ENCODE results near the gene TWNK. TPM values are rescaled to one million over a fixed set of nuclear protein-coding genes. Genes with fewer than 3 reads are reported as not detected.

The TWNK gene
- total RNA-seq, 4 donors from 2014 or later, result 7.6 to 9.0 (median 8.1) TPM

DNA sequence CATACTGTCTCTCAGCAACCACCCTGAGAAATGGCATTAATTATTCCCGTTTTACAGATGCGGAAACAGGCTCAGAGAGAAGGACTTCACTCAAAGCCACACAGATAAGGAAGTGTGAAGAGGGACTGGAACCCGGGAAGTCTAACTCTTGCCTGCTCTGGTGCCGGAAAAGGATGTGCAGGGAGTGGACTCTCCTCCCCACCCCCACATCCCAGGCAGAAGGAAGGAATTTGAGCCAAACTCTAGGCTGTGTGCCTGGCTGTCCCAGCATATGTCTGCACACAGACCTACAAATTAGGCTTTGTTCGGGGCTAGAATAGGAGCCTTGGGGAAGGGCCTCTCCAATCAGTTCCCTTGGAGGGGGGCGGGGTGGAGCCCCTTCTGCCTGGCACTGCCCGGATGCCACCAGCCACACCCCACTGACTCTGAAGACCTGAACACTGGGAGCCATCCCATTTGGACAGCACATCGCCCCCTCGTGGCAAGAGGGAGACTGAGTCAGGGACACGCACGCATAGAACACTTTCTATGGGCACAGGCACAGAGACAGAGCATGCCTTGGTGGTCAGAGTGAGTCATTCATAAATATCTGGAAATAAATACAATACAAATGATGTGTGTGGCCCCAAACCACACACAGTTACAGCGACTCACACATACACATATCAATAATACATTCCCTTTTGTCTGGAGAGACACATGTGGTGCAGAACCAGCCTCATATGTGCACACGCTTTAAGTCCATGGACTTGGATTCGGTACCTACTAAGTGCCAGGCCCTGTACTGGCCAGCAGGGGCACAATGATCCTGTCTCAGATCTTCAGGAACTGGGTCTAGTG is 25.4 kb downstream of the TWNK start:
- Histone ChIP-seq H3K27me3 (peaks cover 6% of the 10 kb centered on the region), H3K27ac (no peak overlapping the region), H3K4me3 (no peak overlapping the region), H3K36me3 (no peaks in the 10 kb centered on the region), H3K9me3 (no peaks in the 10 kb centered on the region), H3K4me1 (peaks cover 34% of the 10 kb centered on the region)
- 17% methylated on average over 14 of the region's 14 CpGs for WGBS
- DNase-seq (ENCODE audit: low spot score in 2 of 2), result peak; percentile 92 to 94
- TF ChIP-seq, protein P1, sequence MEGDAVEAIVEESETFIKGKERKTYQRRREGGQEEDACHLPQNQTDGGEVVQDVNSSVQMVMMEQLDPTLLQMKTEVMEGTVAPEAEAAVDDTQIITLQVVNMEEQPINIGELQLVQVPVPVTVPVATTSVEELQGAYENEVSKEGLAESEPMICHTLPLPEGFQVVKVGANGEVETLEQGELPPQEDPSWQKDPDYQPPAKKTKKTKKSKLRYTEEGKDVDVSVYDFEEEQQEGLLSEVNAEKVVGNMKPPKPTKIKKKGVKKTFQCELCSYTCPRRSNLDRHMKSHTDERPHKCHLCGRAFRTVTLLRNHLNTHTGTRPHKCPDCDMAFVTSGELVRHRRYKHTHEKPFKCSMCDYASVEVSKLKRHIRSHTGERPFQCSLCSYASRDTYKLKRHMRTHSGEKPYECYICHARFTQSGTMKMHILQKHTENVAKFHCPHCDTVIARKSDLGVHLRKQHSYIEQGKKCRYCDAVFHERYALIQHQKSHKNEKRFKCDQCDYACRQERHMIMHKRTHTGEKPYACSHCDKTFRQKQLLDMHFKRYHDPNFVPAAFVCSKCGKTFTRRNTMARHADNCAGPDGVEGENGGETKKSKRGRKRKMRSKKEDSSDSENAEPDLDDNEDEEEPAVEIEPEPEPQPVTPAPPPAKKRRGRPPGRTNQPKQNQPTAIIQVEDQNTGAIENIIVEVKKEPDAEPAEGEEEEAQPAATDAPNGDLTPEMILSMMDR (IDR thresholded peaks at IDR 0.05), result peak; percentile 57 to 83
- TF ChIP-seq EP300 (IDR thresholded peaks at IDR 0.05), result no peak

DNA sequence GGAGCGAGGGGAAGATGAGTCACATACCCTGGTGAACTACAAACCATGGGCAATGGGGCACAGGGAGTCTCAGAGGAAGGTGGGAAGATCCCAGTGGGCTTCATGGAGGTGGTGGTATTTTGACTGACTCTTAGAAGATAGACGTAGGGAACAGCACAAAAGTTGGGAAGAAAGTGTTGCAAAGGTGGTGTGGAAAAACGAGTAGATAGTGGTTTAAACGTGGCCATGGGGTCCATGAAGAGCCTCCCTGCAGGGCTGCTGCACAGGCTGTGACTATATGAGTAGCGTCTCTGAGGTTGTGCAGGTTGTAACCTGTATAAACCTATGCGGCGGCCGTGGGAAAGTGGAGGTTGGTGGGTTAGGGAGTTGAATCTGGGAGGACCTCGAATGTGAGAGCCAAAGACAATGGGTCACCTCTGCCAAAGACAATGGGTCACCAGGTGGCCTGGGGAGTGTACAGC is 26.1 kb downstream of the TWNK start:
- Histone ChIP-seq H3K27ac (no peak overlapping the region), H3K27me3 (peaks cover 6% of the 10 kb centered on the region), H3K4me1 (peaks cover 29% of the 10 kb centered on the region), H3K9me3 (no peaks in the 10 kb centered on the region), H3K4me3 (no peak overlapping the region), H3K36me3 (no peaks in the 10 kb centered on the region)
- 28% methylated on average over 9 of the region's 9 CpGs for whole genome bisulfite sequencing
- TF ChIP-seq POLR2AphosphoS5 (IDR thresholded peaks at IDR 0.05), result no peak
- TF ChIP-seq, protein P1 (IDR thresholded peaks at IDR 0.05), result no peak
- TF ChIP-seq EP300 (IDR thresholded peaks at IDR 0.05), result no peak
- DNase-seq (ENCODE audit: low spot score in 2 of 2), result no peak

DNA sequence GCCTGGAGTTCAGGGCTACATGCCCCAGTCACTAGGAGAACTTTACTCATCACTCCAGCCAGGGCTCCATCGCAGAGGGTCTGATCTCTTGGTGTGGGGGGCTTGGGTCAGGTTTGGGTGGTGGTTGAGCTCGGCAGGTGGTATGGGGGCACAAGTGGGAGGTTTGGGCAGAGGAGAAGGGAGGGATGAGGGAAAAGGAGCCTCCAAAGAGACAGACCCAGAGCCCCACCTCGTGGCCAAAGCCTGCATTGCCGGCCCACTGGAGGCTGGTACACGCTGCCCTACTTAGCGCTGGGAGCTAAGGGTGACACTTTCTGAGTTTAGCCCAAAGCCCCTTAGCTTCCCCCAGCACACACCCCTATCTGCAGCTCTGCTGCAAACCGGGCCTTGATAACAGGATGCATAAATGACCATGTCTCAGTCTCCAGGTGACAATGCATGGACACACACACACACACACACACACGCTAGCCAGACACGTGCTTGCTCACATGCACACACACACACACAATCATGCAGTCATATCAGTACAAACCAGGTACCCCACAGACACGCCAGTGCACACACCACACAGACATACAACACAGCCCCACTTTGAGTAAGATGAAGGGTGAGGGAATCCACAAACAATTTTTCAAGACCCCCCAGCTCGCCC is 27.0 kb downstream of the TWNK start:
- no peak overlapping the region for H3K27ac ChIP-seq
- no peak overlapping the region for H3K4me3 ChIP-seq
- WGBS, result 24% methylated on average over 7 of the region's 11 CpGs
- H3K4me1 ChIP-seq, result peaks cover 32% of the 10 kb centered on the region
- TF ChIP-seq EP300 (IDR thresholded peaks at IDR 0.05) (no peak), POLR2AphosphoS5 (IDR thresholded peaks at IDR 0.05) (no peak), POLR2A (IDR thresholded peaks at IDR 0.05) (no peak)
- TF ChIP-seq, protein P1 (IDR thresholded peaks at IDR 0.05), result peak; percentile 88 to 91
- no peaks in the 10 kb centered on the region for H3K9me3 ChIP-seq
- peaks cover 10% of the 10 kb centered on the region for H3K27me3 ChIP-seq
- H3K36me3 ChIP-seq, result no peaks in the 10 kb centered on the region
- DNase-seq (ENCODE audit: low spot score in 2 of 2), result peak; percentile 89 to 90

DNA sequence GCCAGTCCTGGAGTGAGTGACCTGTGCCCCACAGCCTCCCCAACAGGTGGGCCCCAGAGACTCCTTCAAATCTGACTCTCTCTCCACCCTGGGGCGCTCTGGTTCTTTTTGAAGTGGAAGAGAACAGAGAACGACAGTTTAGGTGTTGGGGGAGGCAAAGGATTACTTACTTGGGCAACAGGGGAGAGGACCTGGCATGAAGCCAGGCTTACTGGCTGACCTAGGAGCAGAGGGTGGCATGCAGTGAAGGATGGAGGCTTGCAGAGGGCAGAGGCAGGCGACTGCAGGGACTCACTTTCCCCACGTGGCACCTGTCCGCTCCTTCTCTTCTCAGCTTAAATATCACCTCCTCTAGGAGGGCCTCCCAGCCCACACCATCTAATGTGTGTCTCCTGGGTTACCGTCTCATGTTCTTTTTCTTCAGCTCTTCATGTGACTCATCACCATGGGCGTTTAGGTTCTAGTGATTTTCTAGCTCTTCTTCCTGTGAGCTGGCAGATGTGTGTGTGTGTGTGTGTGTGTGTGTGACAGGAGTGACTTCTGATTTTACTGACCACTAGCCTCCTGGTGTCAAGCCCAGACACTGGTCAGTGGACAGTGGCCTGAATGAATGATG is 27.7 kb downstream of the TWNK start:
- TF ChIP-seq EP300 (IDR thresholded peaks at IDR 0.05) (no peak), POLR2A (IDR thresholded peaks at IDR 0.05) (no peak), POLR2AphosphoS5 (IDR thresholded peaks at IDR 0.05) (no peak)
- TF ChIP-seq, protein P1 (IDR thresholded peaks at IDR 0.05), result no peak
- no peak for DNase-seq (ENCODE audit: low spot score in 2 of 2)
- H3K36me3 ChIP-seq, result no peaks in the 10 kb centered on the region
- H3K9me3 ChIP-seq, result no peaks in the 10 kb centered on the region
- no peak overlapping the region for H3K27ac ChIP-seq
- no peak overlapping the region for H3K4me3 ChIP-seq
- peaks cover 10% of the 10 kb centered on the region for H3K27me3 ChIP-seq
- peaks cover 32% of the 10 kb centered on the region for H3K4me1 ChIP-seq
- WGBS, result 36% methylated on average over 6 of the region's 7 CpGs

DNA sequence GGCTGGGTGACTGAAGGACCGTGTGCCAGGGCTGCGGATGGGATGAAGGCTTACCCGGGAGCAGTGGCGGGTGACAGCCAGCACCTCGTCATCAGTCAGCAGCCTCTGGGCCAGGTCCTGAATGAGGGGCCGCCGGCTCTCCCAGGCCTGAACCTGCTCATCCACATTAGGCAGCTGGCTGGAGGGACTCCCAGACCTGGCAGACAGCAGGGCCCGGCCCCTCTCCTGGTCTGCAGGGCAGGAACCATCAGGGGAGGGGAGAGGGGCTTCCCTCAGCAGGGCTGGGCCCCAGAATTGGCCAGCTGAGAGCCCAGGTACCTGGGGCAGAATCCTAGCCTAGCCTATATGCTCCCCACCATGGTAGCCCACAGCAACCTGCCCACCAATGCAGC is 28.2 kb downstream of the TWNK start:
- Histone ChIP-seq H3K27me3 (peaks cover 10% of the 10 kb centered on the region), H3K27ac (no peak overlapping the region), H3K4me3 (no peak overlapping the region), H3K36me3 (no peaks in the 10 kb centered on the region), H3K9me3 (no peaks in the 10 kb centered on the region), H3K4me1 (peaks cover 32% of the 10 kb centered on the region)
- TF ChIP-seq, protein P1 (IDR thresholded peaks at IDR 0.05), result no peak
- no peak for TF ChIP-seq POLR2AphosphoS5 (IDR thresholded peaks at IDR 0.05)
- no peak for TF ChIP-seq POLR2A (IDR thresholded peaks at IDR 0.05)
- TF ChIP-seq EP300 (IDR thresholded peaks at IDR 0.05), result no peak
- no peak for DNase-seq (ENCODE audit: low spot score in 2 of 2)
- WGBS, result 82% methylated on average over 5 of the region's 8 CpGs

All from suprapubic skin (tissue), 4 donors.